NCI-H1105 treated with DMSO at 0.1 percent for 48 hours (cell line): Measurements from ENCODE around the gene SLC23A3.

Source experiments
- DNase-seq: peaks from one replicate; lab custom pipeline; 2025; lab: John Stamatoyannopoulos, UW

The SLC23A3 gene

DNA sequence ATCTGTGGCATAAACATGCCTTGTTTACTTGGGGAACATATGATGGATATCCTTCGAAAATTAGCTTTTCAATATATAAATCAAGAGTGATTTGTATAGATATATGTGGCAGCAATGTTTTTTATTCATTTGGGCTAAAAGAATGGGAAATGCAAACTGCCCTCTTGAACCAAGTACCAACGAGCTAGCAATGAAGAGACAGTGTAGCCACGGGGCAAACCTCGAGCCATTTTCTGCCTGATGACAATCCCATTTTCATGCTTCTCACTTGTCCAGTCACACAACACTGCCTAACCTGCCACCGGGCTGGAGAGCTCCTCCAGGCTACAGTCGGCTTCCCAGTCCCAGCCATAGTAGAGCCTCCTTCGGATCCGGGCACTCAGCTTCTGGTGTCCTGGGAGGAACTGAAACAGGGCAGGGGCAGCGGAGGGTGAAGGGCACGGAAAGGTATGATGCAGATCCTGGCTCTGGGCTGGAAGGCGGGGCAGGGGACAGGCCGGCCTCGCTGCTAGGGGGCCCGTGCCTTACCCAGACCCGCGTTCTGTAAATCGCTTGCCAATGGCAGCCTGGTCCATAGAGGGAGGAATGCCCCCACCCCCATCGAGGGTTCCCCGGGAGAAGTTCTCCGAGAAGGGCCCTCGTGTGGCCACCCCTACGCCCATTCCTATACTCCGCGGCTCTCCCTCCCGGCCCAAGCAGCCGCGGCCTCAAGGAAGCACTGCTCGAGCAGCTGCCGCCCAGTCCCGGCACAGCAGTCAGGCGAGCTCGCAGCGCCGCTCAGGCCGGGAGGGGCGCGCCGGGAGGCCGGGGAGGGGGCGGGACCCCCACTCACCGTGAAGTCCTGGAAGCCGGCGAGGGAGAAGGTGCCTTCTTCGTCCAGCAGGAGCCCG is 6.3 kb upstream of the SLC23A3 start:
- peak; percentile 45 for DNase-seq

GRCh38 chr2:219175486-219175885 is 5.7 kb upstream of the SLC23A3 start:
- DNase-seq: no peak

DNA sequence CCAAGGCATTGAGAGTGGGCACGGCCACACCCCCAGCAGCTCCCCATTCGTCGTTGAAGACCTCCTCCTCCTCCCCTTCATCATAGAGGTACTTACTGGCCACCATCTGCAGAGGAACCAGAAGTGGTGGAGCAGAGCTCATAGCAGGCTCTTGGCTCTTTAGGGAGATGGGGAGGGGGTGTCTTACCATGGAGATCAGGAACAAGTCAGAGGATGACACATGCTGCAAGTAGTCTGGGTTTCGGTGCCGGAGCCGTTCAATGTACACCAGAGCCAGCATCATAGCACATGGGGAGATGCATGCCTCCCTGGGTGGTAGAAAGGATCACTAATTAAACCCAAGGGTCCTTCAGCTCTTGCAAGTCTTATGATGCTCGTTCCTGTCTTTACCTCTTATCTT is 5.0 kb upstream of the SLC23A3 start:
- DNase-seq: no peak

GRCh38 chr2:219174146-219174545 is 4.3 kb upstream of the SLC23A3 start:
- no peak for DNase-seq

GRCh38 chr2:219173176-219173575 is 3.3 kb upstream of the SLC23A3 start:
- DNase-seq: no peak

DNA sequence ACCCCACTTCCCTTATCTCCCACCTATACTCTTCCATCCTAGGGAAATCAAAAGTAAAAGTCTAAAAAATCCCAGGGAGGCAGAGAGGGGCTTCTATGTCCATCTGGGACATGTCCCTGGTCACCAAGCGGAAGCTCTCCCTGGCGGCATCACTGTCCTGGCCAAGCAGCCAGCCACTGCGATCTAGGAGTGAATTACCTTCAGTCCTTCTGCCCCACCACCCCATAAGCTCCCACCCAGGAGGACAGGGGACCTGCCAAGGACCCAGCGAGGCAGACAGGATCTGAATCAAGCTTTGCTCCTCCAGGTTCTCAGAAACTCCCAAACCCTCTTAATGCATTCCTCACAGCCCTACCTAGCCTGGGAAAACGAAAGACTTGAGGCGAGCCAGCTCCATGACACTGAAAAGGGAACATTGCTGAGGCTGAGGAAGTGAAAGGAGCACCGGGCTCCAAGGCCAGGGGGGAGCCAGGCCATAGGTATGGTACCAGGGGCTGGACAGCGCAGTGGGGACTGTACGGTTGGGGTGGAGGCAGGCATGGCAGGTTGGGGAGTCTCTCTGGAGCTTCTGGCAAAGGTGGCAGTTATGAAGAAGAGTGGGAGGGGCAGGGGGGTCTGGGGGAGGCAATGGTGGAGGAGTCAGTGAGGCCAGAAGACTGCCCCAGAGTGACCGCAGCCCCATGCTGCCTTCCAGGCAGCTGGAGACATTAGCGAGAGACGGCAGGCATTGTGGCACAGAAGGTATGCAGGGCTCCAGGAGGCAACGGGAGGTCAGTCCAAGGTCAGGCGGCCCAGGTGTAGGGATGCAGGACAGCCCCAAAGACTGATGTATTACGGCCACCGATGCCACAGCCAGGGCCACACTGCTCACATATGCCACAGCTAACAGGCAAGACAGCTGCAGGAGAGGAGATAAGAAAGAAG is 2.7 kb upstream of the SLC23A3 start:
- DNase-seq: no peak

DNA sequence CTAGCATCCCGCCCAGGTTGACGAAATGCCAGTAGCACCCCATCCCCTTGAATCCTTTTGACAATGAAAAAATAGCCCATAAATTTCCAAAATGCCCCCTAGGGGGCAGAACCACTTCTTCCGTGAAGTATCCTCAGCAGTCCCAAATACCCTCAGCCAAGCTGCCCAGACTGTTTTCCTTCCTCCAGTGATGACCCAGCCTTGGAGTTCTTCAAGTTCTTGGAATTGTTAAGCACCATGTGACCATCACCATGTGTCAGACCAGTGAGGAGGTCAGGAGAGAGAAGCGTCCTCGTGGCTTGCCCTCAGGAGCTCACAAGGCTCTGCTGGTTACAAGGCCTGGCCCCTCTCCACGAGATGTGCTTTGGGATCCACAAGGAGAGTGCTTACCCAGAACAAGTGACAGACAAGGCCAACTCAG is 1.4 kb upstream of the SLC23A3 start:
- peak; percentile 2 for DNase-seq

- no peak for DNase-seq
Observed at GRCh38 chr2:219168932-219169331, 897 bp downstream of the SLC23A3 start.

DNA sequence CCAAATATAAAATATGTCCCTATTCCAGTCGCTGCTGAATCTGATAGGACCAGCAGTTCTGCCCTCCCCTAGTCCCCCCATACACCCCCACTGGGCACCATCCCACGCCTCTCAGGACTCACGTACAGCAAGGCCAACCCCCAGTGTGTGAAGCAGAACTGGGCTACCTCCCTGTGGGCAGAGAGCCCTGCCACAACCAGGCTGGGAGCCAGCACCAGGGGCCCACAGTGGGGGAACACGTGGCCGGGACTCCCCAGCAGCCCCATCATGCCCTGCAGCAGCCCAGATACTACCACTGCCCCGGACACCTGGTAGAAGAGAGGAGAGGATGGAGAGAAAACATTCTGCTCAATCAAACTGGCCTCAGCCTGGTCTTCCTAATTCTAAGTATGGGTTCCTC is 1.3 kb downstream of the SLC23A3 start:
- no peak for DNase-seq

DNA sequence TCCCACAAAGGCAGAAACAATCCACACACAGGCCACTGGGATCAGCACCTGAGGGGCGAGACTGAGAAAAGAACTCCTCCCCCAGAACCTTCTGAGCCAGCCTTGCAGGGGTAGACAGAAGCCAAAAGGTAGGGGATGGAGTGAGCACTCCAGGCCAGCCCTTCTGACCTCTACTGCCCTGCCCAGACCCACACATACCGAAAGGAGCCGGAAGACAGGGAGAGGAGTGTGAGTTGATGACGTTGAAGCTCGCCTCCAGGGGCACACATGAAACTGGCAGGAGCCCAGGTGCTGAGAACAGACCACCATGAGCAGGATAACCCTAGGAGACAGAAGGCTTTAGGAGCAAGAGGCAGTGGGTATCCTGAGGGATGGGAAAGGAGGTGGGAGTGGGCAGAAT is 1.8 kb downstream of the SLC23A3 start:
- no peak for DNase-seq

GRCh38 chr2:219165058-219165911 is 4.5 kb downstream of the SLC23A3 start:
- no peak for DNase-seq

- DNase-seq: no peak
Observed at GRCh38 chr2:219163156-219163555, 6.7 kb downstream of the SLC23A3 start.

DNA sequence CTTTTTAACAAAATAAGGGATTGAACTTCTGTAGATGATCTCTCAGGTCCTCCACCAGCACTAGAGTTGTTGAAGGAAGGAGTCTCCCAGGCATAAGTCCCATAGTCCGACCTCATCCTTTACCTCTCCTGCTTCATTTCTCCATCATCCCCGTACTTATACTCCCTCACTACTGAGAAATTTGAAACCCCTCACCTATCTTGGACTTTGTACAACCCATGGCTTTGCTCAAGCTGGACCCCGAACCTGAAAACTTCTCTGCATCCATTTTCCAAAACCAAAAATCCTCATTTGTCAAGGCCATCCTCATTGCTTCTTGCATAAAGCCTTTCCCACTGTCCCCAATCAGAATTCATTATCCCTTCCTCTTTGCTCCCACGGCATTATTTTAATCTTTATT is 8.7 kb downstream of the SLC23A3 start:
- DNase-seq: no peak

DNA sequence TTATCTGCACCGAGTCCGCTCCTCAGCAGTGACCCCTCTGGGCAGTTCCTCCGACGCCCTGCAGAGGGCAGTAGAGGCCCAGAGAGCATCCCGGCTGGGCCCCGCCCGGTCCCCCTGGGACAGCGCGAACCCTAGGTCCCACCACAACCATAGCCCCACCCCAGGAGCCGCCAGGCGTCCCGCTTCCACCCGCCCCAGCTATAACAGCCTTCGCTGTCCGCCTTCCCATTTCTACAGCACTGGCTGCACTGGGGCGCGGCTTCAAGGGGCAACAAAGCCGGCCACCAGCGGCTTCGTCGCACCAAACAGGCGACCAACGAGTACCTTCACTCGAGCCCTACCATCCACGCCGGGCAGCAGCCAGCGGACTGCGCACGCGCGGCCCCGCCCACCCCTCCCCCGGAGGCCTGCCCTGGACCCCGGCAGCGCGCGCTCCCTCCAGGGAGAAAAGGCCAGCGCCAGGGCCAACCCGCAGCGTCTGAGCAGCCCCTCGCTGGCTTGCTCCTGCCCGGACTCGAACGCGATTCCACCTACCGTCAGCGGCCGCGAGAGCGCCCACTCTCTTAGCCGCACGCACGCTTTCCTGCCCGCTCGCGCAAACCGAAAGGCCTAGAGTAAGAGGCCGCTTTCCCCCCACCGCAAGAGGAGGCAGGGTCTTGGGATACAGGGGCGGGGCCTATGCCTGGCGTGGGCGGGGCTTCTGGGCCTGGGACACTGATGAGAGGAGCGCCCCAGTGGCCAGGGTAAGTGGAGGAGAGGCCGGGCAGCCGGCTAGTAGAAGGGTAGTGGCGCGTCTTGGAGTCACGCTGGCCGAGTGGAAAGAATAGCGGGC is 9.4 kb downstream of the SLC23A3 start, which contains the start of gene NHEJ1:
NHEJ1 (minus strand) TSS at position 630 of the 832 bp plus-strand sequence. CDS start 2,453 bp downstream, outside the sequence.
- DNase-seq: peak; percentile 77

DNA sequence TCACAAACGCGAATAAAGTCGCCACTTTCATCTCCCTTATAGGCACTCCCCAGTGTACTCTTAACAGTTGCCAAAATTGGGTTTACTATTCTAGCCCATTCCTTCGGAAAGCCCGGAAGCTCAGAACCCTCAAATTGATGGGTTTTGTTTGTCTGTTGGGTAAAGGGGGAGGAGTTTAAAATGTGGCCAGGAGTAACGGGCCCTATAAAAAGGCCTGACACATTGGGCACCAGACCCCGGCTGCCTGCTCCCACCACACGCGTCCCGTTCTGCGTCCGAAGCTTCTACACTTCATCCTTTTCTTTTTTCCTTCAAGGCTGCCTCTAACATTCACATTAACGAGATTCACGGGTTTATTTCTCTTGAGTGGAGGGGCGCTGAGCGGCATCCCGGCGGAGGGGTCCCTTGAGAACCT is 10.1 kb downstream of the SLC23A3 start:
- DNase-seq: no peak

- DNase-seq: no peak
Observed at GRCh38 chr2:219158586-219158985, 11.2 kb downstream of the SLC23A3 start.

DNA sequence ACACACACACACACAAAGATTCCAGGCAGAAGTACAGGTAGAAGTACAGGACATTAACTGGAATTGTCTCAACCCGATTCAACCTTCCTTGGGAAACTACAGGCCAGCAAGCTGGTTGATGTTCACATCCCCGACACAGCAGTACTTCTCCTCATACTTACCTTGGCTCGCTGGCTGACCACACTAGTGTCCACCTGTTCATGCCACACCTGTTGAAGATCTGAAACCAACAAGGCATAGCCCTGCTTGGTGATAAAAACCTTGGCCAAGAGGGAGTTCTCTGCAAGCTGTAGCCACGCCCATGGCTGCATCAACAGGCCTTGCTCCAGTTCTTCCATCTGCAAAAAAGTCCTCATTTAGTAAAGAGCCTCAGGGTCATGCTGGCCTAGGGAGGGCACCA is 11.8 kb downstream of the SLC23A3 start:
- no peak for DNase-seq

DNA sequence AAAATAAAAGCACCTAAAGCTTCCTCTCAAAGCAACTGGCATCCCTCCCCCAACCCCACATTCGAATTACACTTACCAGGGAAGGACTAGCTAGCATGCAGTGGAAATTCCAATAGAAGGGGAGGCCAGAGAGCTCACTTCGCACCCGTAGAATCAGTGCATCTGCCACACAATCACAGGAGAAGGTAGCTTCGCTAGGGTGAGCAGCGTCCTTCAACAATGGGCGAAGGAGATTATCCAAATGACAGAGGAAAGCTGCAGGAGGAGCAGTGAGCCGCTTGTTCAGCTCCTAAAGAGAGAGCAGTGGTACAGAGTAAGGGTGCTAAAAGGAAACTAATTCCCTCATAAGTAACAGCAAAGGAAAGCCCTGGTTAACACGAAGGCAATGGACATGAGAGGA is 12.4 kb downstream of the SLC23A3 start:
- no peak for DNase-seq

- peak; percentile 79 for DNase-seq
Observed at GRCh38 chr2:219155054-219155644, 14.7 kb downstream of the SLC23A3 start.

DNA sequence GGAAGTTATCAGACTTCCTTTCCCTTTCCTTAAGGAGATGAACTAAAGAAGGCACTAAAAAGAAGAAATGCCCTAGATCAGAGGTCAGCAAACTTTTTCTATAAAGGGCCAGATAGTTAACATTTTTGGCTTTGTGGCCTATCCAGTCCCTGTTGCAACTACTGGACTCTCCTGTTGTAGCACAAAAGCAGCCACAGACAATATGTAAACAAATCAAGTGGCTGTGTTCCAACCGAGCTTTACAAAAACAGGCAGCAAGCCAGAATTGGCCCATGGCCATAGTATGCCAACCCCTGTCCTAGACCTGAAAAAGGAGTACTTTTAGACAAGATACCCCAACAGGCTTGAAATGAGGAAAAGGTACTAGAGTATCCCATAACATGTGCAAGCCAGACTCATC is 20.2 kb downstream of the SLC23A3 start:
- peak; percentile 46 for DNase-seq
